NOMO-1 treated with DMSO at 0.1 percent for 48 hours (cell line): ENCODE measurements around the gene SOHLH1.

Experiments
- DNase-seq: peaks from one replicate; lab custom pipeline; 2025; ENCODE audit not compliant: unreplicated experiment; lab: John Stamatoyannopoulos, UW

The SOHLH1 gene, protein sequence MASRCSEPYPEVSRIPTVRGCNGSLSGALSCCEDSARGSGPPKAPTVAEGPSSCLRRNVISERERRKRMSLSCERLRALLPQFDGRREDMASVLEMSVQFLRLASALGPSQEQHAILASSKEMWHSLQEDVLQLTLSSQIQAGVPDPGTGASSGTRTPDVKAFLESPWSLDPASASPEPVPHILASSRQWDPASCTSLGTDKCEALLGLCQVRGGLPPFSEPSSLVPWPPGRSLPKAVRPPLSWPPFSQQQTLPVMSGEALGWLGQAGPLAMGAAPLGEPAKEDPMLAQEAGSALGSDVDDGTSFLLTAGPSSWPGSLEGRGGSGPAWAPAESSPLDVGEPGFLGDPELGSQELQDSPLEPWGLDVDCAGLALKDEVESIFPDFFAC

DNA sequence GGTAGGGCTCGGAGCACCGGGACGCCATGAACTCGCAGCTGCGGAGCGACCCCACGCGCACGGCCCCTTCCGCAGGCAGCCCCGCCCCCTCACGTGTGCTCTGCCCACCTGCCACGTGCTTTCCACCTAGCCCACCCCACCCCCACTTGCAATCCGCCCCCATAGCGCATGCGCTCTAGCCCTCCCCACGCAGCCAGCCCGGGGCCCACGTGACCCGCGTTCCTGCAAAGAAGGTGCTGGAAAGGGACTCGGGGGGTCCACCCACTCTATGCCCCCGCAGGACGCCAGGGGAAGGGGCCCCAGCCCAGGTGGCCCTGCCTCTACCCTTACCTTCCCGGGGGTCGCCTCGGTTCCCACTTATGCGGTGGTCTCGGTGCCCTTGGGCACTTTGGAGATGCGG, at the start of gene SOHLH1:
Gene SOHLH1, minus strand, starts transcription at position 42 of the 400 bp plus-strand sequence. Its CDS starts 14 bp downstream, at position 28.
- no peak for DNase-seq

DNA sequence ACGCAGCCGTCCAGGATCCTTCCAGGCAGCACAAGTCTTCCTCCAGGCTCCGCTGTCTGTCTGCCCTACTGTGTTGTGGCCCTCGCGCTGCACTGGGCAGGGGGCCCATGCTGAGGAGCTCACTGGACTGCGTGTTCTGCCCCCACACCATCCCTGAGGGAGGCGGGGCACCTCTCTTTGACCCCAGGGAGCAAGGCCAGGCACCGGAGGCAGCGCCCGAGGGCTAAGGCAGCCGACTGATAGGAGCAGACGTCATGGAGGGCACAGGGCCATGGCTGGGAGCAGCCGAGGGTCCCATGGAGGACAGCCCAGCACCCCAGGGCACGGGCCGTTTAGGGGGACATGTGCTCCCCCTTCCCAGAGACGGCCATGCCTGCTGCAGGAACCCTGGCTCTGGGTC, 49.4 kb upstream of the SOHLH1 start:
- no peak for DNase-seq

DNA sequence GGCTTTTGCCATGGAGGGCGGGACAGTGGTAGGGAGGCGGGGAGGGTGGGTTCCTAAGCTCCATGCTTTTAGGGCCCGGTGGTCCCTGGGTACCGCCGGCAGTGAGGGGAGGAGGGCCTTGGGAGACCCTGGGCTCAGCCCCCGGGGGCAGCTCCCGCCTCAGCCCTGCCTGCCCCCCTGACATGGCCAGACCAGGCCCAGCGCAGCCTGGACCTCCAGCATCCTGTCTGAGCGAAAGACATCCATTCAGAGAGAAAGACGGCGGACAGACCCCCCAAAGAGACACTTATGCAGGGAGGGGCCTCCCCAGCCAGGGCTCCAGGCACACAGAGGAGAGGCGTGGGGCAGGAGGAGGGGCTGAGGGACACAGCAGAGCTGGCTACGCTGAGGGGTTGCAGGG, 48.0 kb upstream of the SOHLH1 start:
- no peak for DNase-seq

DNA sequence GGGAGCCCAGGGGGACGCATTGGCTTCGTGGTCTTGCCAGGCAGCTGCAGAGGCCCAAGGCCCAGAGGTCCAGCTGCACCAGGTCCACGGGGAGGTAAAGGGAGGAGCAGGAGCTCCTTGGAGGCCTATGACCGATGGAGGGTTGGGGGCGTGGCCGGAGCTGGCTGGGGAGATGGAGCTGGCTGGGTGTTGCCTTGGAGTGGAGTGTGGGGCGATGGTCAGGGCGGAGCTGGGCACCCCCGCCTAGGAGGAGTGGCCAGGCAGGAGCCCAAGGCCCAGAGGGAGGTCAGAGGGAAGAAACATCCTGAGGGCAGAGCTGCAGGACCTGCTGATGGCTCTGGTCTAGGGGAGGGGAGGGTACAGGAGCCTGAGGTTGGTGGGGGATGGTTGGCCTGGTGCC, 47.3 kb upstream of the SOHLH1 start:
- no peak for DNase-seq

DNA sequence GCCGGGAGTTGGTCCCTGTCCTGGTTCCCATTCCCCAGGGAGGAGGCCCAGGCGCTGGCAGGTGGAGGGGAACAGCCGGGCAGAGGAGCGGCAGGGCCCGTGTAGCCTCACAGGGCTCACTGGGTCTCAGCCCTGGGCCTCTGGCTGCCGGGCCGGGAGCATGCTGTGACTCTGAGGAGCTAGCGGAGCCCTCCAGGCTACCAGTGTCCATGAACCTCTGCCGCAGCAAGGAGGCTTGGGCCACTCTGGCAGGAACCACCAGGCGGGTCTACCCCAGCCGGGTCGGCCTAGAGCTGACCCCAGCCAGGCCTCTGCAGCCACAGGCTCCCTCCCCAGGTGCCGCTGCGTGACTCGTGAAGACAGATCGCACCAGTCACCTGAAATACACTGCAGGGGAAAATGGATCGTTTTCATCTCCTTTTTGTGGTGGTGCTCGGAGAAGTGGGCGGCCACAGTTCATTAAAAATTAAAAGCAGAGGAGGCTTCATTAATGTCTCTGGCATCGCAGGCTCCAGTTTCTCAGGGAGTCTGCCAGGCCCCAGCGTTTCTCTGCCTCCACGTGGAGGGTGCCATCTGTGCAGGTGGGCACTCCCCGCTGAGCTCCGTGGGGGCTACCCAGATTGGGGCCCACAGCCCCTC, 46.5 kb upstream of the SOHLH1 start:
- DNase-seq = no peak

DNA sequence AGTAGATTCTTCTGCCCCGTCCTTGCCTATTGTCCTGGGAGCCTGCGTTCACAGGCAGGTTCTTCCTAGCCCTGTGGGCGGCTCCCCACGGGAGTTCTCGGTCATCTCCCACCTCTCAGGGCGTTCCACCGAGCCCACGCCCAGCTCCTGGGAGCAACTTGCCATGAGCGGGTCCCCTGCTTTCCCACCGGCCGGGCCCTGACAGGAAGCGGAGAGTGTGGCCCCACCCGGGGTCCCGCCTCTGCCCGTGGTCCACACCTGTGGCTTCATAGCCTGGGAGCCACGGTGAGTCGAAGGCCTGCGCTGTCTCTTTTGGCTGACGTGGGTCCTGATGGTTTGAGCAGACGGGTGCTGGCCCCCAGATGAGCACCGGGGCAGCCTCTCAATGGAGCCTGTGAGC, 45.9 kb upstream of the SOHLH1 start:
- DNase-seq = no peak

DNA sequence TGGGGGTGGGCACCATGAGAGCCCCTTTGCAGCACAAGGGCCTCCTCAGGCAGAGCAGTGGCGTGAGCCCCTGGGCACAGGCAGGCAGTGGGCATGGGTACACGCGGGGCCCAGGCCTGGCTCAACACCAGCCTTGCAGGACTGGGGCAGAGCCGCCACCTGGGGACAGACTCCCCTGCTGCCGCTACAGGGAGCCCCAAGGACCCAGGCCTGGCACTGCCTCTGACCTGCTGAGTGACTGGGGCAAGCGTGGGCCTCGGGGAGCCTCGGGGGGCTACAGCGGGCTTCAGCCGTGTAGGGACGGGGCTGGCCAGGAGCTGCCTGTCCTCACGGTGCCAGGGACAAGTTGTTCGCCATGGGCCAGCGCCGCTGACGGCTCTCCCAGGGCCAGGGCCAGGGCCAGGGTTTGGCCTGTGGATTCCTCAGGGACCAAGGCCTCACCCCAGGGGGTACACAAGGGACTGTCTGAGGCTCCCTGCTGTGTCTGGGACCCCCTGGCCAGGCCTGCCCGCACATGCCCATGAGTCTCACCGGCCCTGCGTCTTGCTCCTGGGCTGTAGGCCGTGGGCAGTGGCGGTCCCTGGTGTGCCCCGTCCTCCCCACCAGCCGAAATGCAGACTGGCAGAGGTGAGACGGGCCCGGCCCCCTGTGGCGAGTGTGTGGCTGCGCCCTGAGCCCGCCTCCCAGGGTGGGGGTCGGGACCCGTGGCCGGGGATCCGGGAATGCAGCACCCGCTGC, 45.2 kb upstream of the SOHLH1 start:
- DNase-seq = no peak

DNA sequence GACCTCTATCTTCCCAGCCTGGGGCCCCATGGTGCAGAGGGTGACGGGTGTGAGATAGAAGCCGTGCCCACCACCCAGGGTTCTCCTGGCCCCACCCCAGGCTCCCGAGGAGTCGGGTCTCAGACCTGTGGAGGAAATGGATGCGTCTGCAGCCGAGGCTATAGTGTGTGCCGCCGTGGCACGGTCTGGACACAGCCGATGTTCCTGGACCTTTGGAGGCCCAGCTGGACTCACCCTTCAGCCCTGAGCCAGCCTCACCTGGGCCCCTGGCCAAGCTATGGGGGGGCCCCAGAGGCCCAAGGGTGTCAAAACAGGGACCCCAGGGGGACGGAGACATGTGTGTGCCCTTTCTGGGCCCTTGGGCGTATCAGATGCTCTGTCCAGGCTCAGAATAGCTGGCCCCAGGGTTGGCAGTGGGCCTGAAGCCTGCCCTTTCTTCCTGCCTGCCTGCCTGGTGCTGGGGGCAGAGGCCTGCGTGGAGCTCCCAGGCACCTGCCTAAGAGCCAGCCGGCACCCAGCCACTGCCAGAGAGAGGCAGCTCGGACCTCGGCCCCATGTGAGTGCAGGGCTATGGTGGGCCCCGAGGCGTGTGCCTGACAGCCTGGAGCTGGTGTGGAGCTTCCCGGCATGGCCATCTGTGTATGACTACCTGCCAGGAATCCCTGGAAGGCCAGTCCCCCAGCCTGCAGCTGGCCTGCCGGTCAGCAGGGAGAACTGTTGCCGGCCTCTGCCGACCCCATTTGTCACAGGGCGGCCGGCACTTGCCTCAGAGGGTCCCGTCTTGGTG, 44.5 kb upstream of the SOHLH1 start:
- DNase-seq = no peak

DNA sequence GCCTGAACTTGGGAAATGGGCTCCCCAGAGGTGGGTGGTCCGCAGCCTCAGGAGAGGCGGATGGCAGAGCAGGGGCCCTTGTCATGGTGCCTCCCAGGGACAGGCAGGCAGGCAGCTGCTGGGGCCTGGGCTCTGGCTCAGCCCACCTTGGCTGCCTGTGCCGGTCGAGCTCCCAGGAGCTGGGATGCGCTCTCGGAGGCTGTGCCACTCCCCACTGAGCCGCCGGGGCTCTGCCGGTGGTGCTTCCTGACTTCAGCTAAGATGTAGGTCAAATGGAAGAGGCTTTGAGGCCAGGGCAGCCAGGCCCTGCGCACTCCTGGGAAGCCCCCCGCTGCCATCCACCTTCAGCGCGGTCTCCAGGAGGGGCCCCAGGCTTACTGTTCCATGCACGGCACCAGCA, 43.7 kb upstream of the SOHLH1 start:
- no peak for DNase-seq

DNA sequence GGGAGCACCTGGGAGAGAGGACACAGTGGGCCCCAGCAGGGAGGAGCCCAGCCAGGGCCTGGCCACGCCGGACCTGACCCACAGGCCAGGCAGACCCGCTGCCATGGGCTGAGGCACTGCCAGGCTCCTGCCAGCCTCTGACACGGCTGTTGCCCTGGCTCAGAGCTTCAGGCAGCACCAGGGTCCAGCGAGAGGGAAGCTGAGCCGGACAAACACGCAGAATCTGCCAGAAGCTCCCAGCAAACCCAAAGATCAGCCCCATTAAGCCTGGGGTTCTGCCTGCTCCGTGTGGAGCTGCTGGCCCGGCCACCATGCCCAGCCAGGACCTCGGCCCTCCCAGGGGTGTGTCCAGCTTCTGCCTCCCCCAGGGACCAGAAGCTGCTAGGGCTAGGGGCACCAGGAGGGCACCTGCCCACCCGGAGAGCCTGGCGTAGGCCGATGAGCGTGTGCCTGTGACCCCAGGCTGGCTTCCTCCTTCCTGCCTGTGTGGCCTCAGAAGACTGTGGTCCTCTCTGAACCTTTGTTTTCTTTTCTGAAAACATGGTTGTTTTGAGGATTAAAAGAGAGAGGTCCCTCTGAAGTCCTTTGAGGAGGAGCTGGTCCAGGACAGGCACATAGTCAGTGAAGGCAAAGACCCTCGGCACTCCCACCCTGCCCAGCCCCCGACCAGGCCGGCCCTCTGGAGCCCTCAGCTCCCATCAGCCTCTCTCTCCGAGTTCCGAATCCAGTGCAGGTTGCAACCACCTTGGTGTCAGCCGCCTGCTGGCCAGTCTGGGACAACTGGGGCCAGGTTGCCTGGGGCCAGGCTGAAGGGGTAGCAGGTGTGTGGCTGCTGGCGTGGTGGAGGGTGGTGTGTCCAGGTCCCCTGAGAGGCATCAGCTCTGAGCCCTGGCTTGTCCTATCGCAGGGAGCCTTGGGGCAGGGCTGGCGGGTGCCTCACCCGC, 42.3 kb upstream of the SOHLH1 start:
- no peak for DNase-seq

DNA sequence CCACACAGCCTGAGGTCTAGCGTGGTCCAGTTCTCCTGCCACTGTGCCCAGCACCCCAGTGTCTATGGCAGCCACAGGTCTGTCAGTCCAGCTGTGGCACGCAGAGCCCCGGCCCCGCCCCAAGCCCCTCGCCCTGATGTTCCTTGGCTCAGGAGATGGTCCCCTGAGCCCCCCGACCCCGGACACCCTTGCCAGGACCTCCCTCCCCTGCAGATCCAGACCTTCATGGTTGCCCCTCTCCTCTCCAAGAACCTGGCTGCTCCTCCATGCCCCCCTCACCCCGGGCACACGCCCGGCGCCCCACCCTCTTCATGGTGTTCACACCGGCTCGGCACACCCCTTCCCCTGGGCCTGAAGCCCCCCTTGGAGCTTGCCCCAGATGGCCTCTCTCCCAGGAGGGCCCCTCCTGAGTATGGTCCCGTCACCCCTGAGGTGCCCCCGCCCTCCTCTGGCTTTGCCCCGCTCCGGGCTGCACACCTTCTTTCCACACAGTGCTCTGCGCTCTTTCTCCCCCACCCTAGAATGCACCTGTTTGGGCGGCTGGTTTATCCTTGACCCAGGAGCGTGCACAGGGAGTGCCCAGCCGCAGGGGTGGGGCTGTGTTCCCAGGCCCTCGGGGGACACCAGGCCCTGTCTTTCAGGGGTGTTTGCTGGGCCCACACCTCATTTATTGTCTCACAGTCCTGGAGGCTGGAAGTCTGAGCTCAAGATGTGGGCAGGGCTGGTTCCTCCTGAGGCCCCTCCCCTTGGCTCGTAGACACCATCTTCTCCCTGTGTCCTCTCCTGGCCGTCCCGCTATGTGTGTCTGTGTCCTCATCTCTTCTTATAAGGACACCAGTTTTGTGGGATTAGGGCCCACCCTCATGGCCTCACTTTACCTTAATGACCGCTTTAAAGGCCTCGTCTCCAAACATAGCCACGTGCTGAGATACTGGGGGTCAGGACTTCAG, 40.3 kb upstream of the SOHLH1 start:
- no peak for DNase-seq

DNA sequence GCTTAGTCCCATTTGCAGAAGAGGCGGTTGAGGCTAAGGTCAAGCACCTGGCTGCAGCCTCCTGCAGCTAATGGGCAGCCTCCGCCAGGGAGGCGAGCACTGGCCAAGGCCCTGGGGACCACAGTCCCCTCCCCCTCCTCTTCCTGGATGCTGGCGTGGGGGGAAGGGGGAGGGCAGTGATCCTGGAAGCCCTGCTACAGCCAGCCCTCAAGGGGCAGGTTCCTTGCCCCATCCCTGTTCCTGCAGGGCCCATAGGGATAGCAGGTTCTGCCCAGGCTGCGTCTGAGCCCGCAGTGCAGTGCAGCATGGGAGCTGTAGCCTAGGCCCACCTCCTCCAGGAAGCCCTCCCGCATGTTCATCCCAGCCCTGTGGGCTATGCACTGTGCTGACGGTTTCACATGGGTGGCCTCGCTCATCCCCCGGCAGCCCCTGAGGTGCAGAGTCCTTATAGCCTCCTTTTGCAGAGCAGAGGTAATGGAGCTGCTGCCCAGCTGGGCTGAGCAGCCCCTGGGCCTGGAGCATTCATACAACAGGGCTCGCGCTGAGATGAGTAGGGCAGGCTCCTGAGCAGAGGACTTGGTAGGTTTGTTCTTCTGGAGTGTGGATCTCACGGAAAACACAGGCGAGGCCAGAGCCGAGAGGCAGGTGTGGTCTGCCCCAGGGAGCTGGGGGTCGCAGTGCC, 38.7 kb upstream of the SOHLH1 start:
- no peak for DNase-seq

DNA sequence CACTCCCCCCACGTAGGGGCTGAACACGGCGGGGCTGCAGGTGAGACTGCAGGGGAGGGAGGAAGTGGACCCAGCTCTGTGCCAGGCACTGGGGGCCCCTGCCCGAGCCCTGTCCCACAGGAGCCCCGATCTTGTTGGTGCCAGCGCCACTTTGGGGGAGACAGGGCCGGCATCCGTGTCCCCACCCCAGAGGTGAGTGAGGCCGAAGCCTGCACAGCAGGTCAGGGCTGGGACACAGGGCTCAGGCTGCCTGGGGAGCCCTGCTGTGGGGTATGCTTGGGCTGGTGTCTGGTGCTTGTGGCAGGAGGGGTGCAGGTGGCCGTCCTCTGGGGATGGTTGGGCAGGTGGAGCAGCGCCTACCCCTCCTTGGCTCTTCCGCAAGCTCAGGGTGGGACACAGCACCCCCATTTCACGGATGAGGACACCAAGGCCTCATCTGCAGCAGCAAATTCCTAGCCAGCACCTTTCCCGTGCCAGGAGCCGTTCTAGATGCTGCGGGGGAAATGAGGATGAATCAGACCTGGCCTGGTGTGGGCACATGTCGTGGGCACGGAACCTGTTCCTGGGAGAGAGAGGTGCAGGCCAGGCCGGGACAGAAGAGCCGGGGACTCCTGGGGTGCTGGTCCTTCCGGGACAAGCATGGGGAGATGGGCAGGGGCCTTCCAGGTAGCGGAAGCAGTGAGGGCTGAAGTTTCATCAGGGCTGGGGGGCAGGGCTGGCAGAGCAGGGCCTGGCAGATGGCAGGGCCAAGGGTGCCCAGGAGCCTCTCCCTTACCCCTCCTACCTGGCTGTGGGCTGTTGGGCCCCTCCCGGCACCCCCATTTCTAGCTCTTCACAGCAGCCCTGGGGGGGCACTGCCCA, 37.9 kb upstream of the SOHLH1 start:
- no peak for DNase-seq

DNA sequence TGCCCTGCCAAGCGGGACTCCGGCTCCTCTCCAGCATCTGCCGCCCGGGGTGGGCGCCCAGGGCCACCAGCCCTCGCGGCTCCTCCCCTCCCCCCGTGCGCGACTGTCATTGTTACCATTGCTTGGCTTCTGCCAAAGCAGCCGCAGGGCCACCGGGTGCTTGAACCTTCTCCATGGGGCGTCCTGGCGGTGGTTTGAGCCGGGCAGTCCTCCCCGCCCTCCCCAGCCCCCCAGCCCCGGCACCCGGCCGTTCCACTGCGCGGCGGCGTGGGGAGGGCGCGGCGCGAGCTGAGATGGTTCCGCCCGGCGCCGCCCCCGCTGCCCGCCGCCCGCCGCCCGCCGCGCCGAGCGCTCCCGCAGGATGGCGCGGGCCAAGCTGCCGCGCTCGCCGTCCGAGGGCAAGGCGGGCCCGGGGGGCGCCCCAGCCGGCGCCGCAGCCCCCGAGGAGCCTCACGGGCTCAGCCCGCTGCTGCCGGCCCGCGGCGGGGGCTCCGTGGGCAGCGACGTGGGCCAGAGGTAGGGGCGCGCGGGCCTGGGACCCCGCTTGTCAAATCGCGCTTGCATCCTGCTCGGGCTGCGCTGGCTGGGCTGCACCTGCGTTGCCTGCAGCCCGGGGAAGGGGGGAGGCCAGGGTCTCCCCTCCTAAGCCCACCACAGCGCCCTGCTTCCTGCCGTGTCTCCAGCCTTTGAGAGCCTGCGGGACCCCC, 37.1 kb upstream of the SOHLH1 start:
- DNase-seq = no peak

DNA sequence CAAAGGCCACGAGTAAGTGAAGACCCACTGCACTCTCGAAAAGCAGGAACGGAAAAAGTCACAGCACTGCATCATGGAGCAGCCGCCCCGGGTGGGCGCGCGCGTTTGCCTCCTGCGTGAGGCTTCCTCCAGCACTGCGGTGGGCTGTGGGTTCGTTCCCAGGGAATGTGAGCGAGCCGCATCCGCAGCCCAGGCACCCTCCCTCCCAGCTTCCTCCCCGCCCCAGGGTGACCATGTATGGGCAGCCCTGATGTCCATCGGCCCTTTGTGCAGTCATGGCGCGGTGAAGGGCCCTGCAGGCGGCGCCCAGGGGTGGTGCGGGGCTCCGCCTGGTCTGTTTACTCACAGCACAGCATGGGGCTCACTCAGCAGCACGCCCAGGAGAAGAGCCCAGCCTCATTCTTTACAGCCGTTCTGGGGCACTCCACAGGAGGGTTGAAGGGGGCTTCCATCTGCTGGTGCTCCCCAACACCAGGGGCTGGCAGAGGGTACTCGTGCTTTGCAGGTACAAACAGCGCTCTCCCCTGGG, 35.4 kb upstream of the SOHLH1 start:
- no peak for DNase-seq

DNA sequence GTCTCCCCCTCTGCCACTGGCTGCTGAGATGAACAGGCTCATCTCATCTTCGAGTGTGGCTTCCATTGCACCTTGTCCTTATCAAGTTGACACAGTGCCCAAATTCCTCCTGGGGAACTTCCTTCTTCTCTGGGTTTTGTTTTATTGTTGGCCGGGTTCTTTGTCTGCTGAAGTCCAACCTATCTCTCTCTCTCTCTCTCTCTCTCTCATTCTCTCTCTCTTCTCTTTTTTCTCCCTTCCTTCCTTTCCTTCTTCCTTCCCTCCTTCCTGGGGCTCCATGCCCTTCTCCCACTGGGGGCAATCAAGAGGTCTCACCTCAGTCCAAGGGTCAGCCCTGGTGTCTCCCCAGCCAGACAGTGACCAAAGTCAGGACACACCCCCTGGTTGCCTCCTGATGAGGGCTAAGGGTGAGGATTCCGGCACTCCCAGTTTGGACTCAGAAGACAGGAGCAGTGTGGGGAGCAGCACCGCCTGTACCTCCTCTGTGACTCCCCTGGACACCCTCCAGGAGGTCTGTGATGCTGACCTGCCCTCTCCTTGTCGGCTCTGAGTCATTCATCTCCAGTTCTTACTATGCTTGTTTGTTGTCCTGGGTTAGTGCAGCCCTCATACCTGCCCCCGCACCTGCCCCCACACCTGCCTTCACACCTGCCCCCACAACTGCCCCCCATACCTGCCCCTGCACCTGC, 33.4 kb upstream of the SOHLH1 start:
- no peak for DNase-seq
